Neural progenitor cell (in vitro differentiated cells): ENCODE data around the gene IL1RAPL1. TPM values are rescaled to one million over a fixed set of nuclear protein-coding genes. Genes with fewer than 3 reads are reported as not detected.

Source experiments
- DNase-seq: peaks from one replicate; pipeline ENCODE4 v3.0.0-alpha.2; 2016; ENCODE audit warnings: low spot score
- H2AFZ ChIP-seq: fragments of 200-600 bp; sonication (generic); replicated peaks from 2 replicates; pipeline ENCODE4 v1.6.1; 2016; ENCODE audit warnings: antibody characterized with exemption
- H3F3A ChIP-seq: fragments of 200-600 bp; sonication (generic); 2 replicates; pipeline ENCODE4 v1.6.1; 2016; ENCODE audit warnings: antibody characterized with exemption, low read depth
- H3K27ac ChIP-seq: fragments of 200-600 bp; sonication (generic); 2 replicates; pipeline ENCODE4 v1.5.1; 2016; ENCODE audit warnings: mild to moderate bottlenecking
- H3K27me3 ChIP-seq: fragments of 200-600 bp; sonication (generic); 2 replicates; pipeline ENCODE4 v1.6.1; 2016; ENCODE audit warnings: mild to moderate bottlenecking, moderate library complexity
- H3K36me3 ChIP-seq: fragments of 200-600 bp; sonication (generic); 2 replicates; pipeline ENCODE4 v1.5.1; 2016
- H3K4me1 ChIP-seq: fragments of 200-600 bp; sonication (generic); 2 replicates; pipeline ENCODE4 v1.6.1; 2016; ENCODE audit warnings: mixed run types
- H3K4me2 ChIP-seq: fragments of 200-600 bp; sonication (generic); 2 replicates; pipeline ENCODE4 v1.6.1; 2016
- H3K4me3 ChIP-seq: fragments of 200-600 bp; sonication (generic); 2 replicates; pipeline ENCODE4 v1.5.1; 2016
- H3K79me2 ChIP-seq: fragments of 200-600 bp; sonication (generic); 2 replicates; pipeline ENCODE4 v1.6.1; 2016; ENCODE audit warnings: low read depth
- H3K9ac ChIP-seq: fragments of 200-600 bp; sonication (generic); 2 replicates; pipeline ENCODE4 v1.6.1; 2016
- H3K9me3 ChIP-seq: fragments of 200-600 bp; sonication (generic); 2 replicates; pipeline ENCODE4 v1.5.1; 2016; ENCODE audit warnings: low read depth
- H4K20me1 ChIP-seq: fragments of 200-600 bp; sonication (generic); 2 replicates; pipeline ENCODE4 v1.6.1; 2016; ENCODE audit warnings: low read depth
- H3K27ac Mint-ChIP-seq: 3 replicates; pipeline ENCODE4 v1.8.0; 2021; ENCODE audit warnings: mixed read lengths
- H3K27me3 Mint-ChIP-seq: 2 replicates; pipeline ENCODE4 v1.8.0; 2022; ENCODE audit warnings: low read depth, mild to moderate bottlenecking, inconsistent platforms, moderate library complexity, mixed read lengths; ENCODE audit not compliant: insufficient read depth
- H3K36me3 Mint-ChIP-seq: 3 replicates; pipeline ENCODE4 v1.8.0; 2021; ENCODE audit warnings: mixed read lengths
- H3K4me1 Mint-ChIP-seq: 3 replicates; pipeline ENCODE4 v1.8.0; 2021; ENCODE audit warnings: mixed read lengths
- H3K4me3 Mint-ChIP-seq: 3 replicates; pipeline ENCODE4 v1.8.0; 2021; ENCODE audit warnings: mild to moderate bottlenecking, moderate library complexity, mixed read lengths
- H3K9me3 Mint-ChIP-seq: 3 replicates; pipeline ENCODE4 v1.8.0; 2020; ENCODE audit warnings: mixed read lengths
- EZH2 ChIP-seq: fragments of 200-600 bp; sonication (generic); IDR thresholded peaks from 2 replicates; pipeline ENCODE4 v1.6.1; 2017; ENCODE audit warnings: antibody characterized with exemption, mild to moderate bottlenecking, moderate library complexity
- EZH2phosphoT487 ChIP-seq: fragments of 200-600 bp; sonication (generic); IDR thresholded peaks from 2 replicates; pipeline ENCODE4 v1.6.1; 2017; ENCODE audit warnings: antibody characterized with exemption
- total RNA-seq: library from RNA; depleted of rRNA; stranded (reverse); fragments of >200 nt; gene quantifications from 2 replicates; pipeline ENCODE4 v1.2.3, GENCODE V29; 2015; ENCODE audit warnings: low replicate concordance
- TF ChIP-seq, protein P1 (sequence below): fragments of 200-600 bp; sonication (generic); IDR thresholded peaks from 2 replicates; pipeline ENCODE4 v1.5.1; 2017; ENCODE audit warnings: antibody characterized with exemption, mild to moderate bottlenecking

IL1RAPL1 gene
- total RNA-seq, 1 donor from 2014 or later, result 13.4 TPM

DNA sequence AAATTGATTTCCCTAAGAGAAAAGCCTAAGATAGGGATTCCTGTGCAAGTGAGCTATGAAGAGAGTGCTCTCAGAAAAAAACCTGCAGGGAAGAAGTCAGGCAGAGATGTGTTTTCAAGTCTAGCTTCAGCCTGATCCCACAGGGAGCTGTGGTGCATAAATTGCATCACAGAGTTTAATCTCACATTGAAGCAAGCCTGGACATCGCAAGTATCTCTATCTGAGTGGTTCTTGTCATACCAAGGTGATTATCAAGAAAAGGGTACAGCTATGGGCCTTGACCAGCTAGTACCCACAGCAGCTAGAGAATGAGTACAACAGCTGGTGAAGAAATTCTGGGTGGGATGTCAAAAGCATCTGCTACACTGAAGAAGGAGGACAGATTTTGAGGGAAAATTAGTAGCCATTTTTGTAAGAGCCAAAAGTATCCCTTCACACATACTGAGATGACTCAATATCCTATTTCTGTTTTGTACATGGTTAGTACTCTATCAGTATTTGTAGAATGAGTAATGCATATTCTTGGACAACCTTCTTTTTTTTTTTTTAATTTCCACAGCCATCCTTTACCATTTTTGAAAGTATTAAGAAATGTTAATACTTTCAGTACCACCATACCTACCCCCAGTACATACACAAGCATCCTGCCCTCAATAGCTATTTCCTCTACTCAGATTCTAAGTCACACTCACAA is 708.9 kb downstream of the IL1RAPL1 start:
- Histone ChIP-seq H3K9ac (no peak overlapping the region), H3K4me3 (no peak overlapping the region), H3K36me3 (no peaks in the 10 kb centered on the region), H3F3A (no peaks in the 10 kb centered on the region), H3K27me3 (no peaks in the 10 kb centered on the region), H2AFZ (no peak overlapping the region), H3K79me2 (no peaks in the 10 kb centered on the region), H3K9me3 (no peaks in the 10 kb centered on the region), H3K4me1 (no peaks in the 10 kb centered on the region), H3K27ac (no peak overlapping the region), H3K4me2 (no peak overlapping the region), H4K20me1 (no peaks in the 10 kb centered on the region)
- H3K4me1 Mint-ChIP-seq, result no peaks in the 10 kb centered on the region
- no peak for TF ChIP-seq EZH2
- TF ChIP-seq, protein P1, sequence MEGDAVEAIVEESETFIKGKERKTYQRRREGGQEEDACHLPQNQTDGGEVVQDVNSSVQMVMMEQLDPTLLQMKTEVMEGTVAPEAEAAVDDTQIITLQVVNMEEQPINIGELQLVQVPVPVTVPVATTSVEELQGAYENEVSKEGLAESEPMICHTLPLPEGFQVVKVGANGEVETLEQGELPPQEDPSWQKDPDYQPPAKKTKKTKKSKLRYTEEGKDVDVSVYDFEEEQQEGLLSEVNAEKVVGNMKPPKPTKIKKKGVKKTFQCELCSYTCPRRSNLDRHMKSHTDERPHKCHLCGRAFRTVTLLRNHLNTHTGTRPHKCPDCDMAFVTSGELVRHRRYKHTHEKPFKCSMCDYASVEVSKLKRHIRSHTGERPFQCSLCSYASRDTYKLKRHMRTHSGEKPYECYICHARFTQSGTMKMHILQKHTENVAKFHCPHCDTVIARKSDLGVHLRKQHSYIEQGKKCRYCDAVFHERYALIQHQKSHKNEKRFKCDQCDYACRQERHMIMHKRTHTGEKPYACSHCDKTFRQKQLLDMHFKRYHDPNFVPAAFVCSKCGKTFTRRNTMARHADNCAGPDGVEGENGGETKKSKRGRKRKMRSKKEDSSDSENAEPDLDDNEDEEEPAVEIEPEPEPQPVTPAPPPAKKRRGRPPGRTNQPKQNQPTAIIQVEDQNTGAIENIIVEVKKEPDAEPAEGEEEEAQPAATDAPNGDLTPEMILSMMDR, result no peak
- no peak for TF ChIP-seq EZH2phosphoT487
- no peaks in the 10 kb centered on the region for H3K36me3 Mint-ChIP-seq
- no peaks in the 10 kb centered on the region for H3K9me3 Mint-ChIP-seq
- no peak overlapping the region for H3K27ac Mint-ChIP-seq
- no peak overlapping the region for H3K4me3 Mint-ChIP-seq
- no peaks in the 10 kb centered on the region for H3K27me3 Mint-ChIP-seq
- DNase-seq, result no peak

DNA sequence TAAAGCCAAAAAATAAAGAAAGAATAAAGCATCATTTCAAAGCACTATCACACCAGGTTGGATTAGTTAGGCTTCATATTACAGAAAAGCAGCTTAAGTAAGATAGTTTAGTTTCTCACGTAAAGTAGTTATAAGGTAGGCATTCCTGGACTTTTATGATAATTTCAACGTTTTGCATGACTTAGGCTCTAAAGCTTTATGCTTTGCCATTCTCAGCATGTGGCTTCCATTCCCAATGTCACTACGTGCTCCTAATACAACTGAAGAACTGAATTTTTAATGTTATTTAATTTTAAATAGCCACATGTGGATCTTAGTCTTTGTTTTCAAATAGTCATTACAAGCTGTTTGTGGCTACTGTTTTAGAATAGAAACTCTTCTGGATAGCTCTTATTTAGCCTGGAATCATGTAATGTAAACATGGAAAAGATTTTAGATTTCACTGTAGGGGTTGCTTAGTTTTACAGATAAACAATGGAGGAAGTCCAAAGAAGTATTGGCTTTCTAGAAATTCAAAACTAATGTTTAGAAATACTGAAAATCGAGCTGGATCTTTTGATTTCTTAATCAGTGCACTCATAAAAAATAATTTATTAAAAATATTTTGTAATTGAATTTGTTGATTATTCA is 710.0 kb downstream of the IL1RAPL1 start:
- Histone ChIP-seq H3K79me2 (no peaks in the 10 kb centered on the region), H3K27ac (no peak overlapping the region), H3K9ac (no peak overlapping the region), H3K4me1 (no peaks in the 10 kb centered on the region), H3K36me3 (no peaks in the 10 kb centered on the region), H4K20me1 (no peaks in the 10 kb centered on the region), H3K4me3 (no peak overlapping the region), H3K4me2 (no peak overlapping the region), H2AFZ (no peak overlapping the region), H3F3A (no peaks in the 10 kb centered on the region), H3K27me3 (no peaks in the 10 kb centered on the region), H3K9me3 (no peaks in the 10 kb centered on the region)
- DNase-seq, result no peak
- no peak for TF ChIP-seq EZH2
- TF ChIP-seq EZH2phosphoT487, result no peak
- TF ChIP-seq, protein P1, result no peak
- Mint-ChIP-seq H3K36me3 (no peaks in the 10 kb centered on the region), H3K4me3 (no peak overlapping the region), H3K27me3 (no peaks in the 10 kb centered on the region), H3K4me1 (no peaks in the 10 kb centered on the region), H3K27ac (no peak overlapping the region), H3K9me3 (no peaks in the 10 kb centered on the region)

DNA sequence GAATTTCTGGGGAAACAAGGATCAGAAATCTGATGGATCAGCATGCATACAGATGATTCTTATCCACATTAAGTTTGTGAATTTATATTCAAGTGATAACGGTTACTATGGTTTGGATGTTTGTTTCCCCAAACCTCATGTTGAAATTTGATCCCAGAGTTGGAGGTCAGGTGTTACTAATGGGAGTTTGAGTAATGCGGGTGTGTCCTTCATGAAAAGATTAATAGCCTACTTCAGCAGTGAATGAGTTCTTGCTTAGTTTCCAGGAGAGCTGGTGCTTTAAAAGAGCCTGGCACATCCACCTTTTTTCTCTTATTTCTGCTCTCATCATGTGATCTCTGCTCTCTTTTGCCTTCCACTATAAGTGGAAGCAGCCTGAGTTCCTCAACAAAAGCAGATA is 712.4 kb downstream of the IL1RAPL1 start:
- no peaks in the 10 kb centered on the region for H3K9me3 ChIP-seq
- no peaks in the 10 kb centered on the region for H3K4me1 Mint-ChIP-seq
- no peaks in the 10 kb centered on the region for H3K9me3 Mint-ChIP-seq
- no peak overlapping the region for H3K4me2 ChIP-seq
- H3K27me3 Mint-ChIP-seq, result no peaks in the 10 kb centered on the region
- H4K20me1 ChIP-seq, result no peaks in the 10 kb centered on the region
- TF ChIP-seq, protein P1, result no peak
- TF ChIP-seq EZH2, result no peak
- no peak for TF ChIP-seq EZH2phosphoT487
- H3K4me3 ChIP-seq, result no peak overlapping the region
- no peak overlapping the region for H3K27ac Mint-ChIP-seq
- no peak overlapping the region for H3K27ac ChIP-seq
- no peak overlapping the region for H3K9ac ChIP-seq
- H3K4me3 Mint-ChIP-seq, result no peak overlapping the region
- H3K4me1 ChIP-seq, result no peaks in the 10 kb centered on the region
- H3K36me3 ChIP-seq, result no peaks in the 10 kb centered on the region
- no peaks in the 10 kb centered on the region for H3F3A ChIP-seq
- DNase-seq, result no peak
- H3K79me2 ChIP-seq, result no peaks in the 10 kb centered on the region
- H3K27me3 ChIP-seq, result no peaks in the 10 kb centered on the region
- H2AFZ ChIP-seq, result no peak overlapping the region
- H3K36me3 Mint-ChIP-seq, result no peaks in the 10 kb centered on the region
